HEK293T (cell line): ENCODE results near the gene TBX1.

Experiments
- CTCF ChIA-PET: fragments of 350-600 bp; formaldehyde crosslinking; extraction: SDS; loops from one replicate; lab custom pipeline; 2021; ENCODE audit warnings: antibody characterized with exemption, inconsistent platforms; lab: Yijun Ruan, JAX
- POLR2A ChIA-PET: fragments of 350-600 bp; formaldehyde crosslinking; extraction: SDS; loops from one replicate; lab custom pipeline; 2020; ENCODE audit warnings: antibody characterized with exemption, inconsistent platforms; lab: Yijun Ruan, JAX
- DNase-seq: peaks from one replicate; pipeline ENCODE4 v3.0.0; 2012; ENCODE audit warnings: mixed read lengths; ENCODE audit errors: extremely low spot score
- ARNT ChIP-seq: fragments of 450-650 bp; IDR thresholded peaks from 2 replicates; pipeline ENCODE4 v1.6.1; 2017; ENCODE audit warnings: mild to moderate bottlenecking
- BHLHE40 ChIP-seq: fragments of 450-650 bp; IDR thresholded peaks from 2 replicates; pipeline ENCODE4 v1.6.1; 2016; ENCODE audit warnings: mild to moderate bottlenecking, moderate library complexity, borderline replicate concordance
- CTBP1 ChIP-seq: fragments of 450-650 bp; IDR thresholded peaks from 2 replicates; pipeline ENCODE4 v1.6.1; 2016; ENCODE audit warnings: borderline replicate concordance
- ELF4 ChIP-seq: fragments of 450-650 bp; IDR thresholded peaks from 2 replicates; pipeline ENCODE4 v1.6.1; 2017; ENCODE audit warnings: antibody characterized with exemption
- FOXA1 ChIP-seq: fragments of 450-650 bp; IDR thresholded peaks from 2 replicates; pipeline ENCODE4 v1.6.1; 2016; ENCODE audit warnings: mild to moderate bottlenecking
- FOXK2 ChIP-seq: fragments of 450-650 bp; IDR thresholded peaks from 2 replicates; pipeline ENCODE4 v1.6.1; 2016; ENCODE audit warnings: mild to moderate bottlenecking
- FOXM1 ChIP-seq: fragments of 450-650 bp; IDR thresholded peaks from 2 replicates; pipeline ENCODE4 v1.6.1; 2017; ENCODE audit warnings: mild to moderate bottlenecking, borderline replicate concordance
- HDGF ChIP-seq: fragments of 450-650 bp; IDR thresholded peaks from 2 replicates; pipeline ENCODE4 v1.6.1; 2017; ENCODE audit warnings: antibody characterized with exemption, borderline replicate concordance
- L3MBTL2 ChIP-seq: fragments of 450-650 bp; conservative IDR thresholded peaks from 2 replicates; pipeline ENCODE4 v1.6.1; 2016; ENCODE audit warnings: mild to moderate bottlenecking
- LEF1 ChIP-seq: fragments of 450-650 bp; IDR thresholded peaks from 2 replicates; pipeline ENCODE4 v1.6.1; 2017; ENCODE audit warnings: mild to moderate bottlenecking, borderline replicate concordance
- NFRKB ChIP-seq: fragments of 450-650 bp; IDR thresholded peaks from 2 replicates; pipeline ENCODE4 v1.6.1; 2016; ENCODE audit warnings: mild to moderate bottlenecking, moderate library complexity
- PKNOX1 ChIP-seq: fragments of 450-650 bp; IDR thresholded peaks from 2 replicates; pipeline ENCODE4 v1.6.1; 2016
- SP1 ChIP-seq: fragments of 450-650 bp; IDR thresholded peaks from 2 replicates; pipeline ENCODE4 v1.6.1; 2017
- SUZ12 ChIP-seq: fragments of 450-650 bp; IDR thresholded peaks from 2 replicates; pipeline ENCODE4 v1.6.1; 2016; ENCODE audit warnings: mild to moderate bottlenecking
- TARDBP ChIP-seq: fragments of 450-650 bp; IDR thresholded peaks from 2 replicates; pipeline ENCODE4 v1.6.1; 2016
- ZNF384 ChIP-seq: fragments of 450-650 bp; IDR thresholded peaks from 2 replicates; pipeline ENCODE4 v1.6.1; 2016

Gene TBX1

GRCh38 chr22:19742160-19743066, 18.2 kb upstream of the TBX1 start:
- ChIA-PET CTCF (interaction anchor here (1.1 kb wide), 2 partner anchors 12 to 18 kb away, joined by 4 read pairs; no protein-coding TSS in a partner anchor), POLR2A (no interaction called here)
- no peak for DNase-seq
- no peak for TF ChIP-seq TARDBP
- no peak for TF ChIP-seq FOXK2
- TF ChIP-seq ELF4: no peak
- TF ChIP-seq CTBP1: no peak
- TF ChIP-seq PKNOX1: no peak
- TF ChIP-seq HDGF: no peak
- no peak for TF ChIP-seq ZNF384
- TF ChIP-seq L3MBTL2: no peak
- TF ChIP-seq ARNT: no peak
- no peak for TF ChIP-seq FOXA1
- TF ChIP-seq BHLHE40: no peak
- no peak for TF ChIP-seq SP1
- no peak for TF ChIP-seq FOXM1
- no peak for TF ChIP-seq NFRKB
- TF ChIP-seq LEF1: no peak
- no peak for TF ChIP-seq SUZ12

GRCh38 chr22:19743081-19743480, 17.5 kb upstream of the TBX1 start:
- ChIA-PET CTCF (interaction anchor here (1.1 kb wide), 2 partner anchors 13 to 19 kb away, joined by 4 read pairs; no protein-coding TSS in a partner anchor), POLR2A (no interaction called here)
- no peak for DNase-seq
- no peak for TF ChIP-seq FOXM1

DNA sequence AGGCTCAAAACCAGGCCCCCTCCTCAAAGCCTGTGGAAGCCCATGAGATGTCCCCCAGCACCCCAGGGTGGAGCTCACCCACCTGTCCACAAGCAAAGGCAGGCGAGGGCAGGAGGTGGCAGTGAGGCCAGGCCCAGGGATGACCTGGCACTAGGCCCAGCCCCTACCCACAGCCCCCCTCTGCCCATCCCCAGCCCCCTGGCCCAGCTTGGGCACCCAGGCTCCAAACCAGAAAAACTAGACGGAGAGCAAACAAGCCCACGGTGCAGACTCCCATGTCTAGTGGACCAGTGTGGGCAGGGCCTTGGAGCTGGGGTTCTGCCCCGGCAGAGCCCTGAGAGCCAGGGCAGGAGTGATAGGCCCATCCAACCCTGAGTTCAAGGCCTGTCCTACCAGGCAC, 16.9 kb upstream of the TBX1 start:
- DNase-seq: no peak
- TF ChIP-seq LEF1 (no peak), NFRKB (no peak), FOXA1 (no peak), SUZ12 (no peak), FOXK2 (no peak), FOXM1 (no peak), ZNF384 (no peak), PKNOX1 (no peak), ELF4 (no peak), CTBP1 (no peak), SP1 (no peak), BHLHE40 (no peak), ARNT (no peak)
- POLR2A ChIA-PET: no interaction called here
- CTCF ChIA-PET: no interaction called here

DNA sequence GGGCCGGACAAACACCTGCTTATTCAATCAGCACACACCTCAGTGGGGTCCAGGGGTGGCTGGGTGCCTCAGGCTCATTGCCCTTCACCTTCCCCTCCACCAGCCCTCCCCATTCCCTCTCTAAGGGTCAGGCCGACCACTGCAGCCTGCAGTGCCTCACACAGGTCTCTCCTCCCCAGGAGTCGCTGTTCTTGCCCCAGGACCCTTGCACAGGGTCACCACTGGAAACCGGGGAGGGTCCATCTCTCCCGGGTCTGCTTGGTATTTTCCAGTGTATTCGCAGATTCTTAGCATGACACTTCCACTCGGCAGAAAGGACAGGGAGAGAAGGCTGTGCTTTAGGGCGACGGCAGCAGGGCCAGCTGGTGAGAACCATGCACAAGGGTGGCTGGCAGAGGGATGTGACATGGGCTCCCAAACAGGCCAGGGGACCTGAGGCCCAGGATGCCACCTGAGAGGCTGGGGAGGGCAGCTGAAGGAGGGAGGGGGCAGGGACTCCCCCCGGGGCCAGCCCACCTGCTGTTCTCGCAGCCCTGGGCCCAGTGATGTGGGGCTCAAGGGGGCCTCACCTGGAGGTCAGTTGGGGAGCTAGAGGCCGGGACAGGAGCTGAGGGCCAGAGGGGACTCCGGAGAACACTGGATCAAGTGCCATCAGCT, 16.1 kb upstream of the TBX1 start:
- ChIA-PET POLR2A (no interaction called here), CTCF (no interaction called here)
- no peak for DNase-seq
- TF ChIP-seq ELF4 (no peak), BHLHE40 (no peak), SP1 (no peak), FOXK2 (no peak), FOXA1 (no peak), NFRKB (no peak), HDGF (no peak), L3MBTL2 (no peak), PKNOX1 (no peak), SUZ12 (no peak), FOXM1 (no peak), CTBP1 (no peak)

GRCh38 chr22:19745155-19746101, 15.2 kb upstream of the TBX1 start:
- CTCF ChIA-PET: interaction anchor here (0.7 kb wide), 1 partner anchor 15 kb away, joined by 4 read pairs; no protein-coding TSS in a partner anchor
- POLR2A ChIA-PET: interaction anchor here (0.9 kb wide), 1 partner anchor 22 kb away, joined by 5 read pairs; the partner anchor contains the start of gene GP1BB
- no peak for DNase-seq
- TF ChIP-seq TARDBP (no peak), LEF1 (no peak), ZNF384 (no peak), HDGF (no peak), BHLHE40 (no peak), SUZ12 (no peak), FOXA1 (no peak), PKNOX1 (no peak), L3MBTL2 (no peak), NFRKB (no peak)
